22Rv1 (cell line): ENCODE data around the gene LITAF.
A peak's percentile ranks its signal among the peaks of the same experiment; 100 is the strongest.
"Not testable (repeated sequence)": the region's sequence is repeated elsewhere in the genome, so short reads cannot be mapped to it uniquely, and the experiment has no call there.

Experiments
- H3K27ac ChIP-seq: fragments of 450-650 bp; 2 replicates; pipeline ENCODE4 v1.5.1; 2017
- ZFX ChIP-seq: fragments of 450-650 bp; IDR thresholded peaks from 2 replicates; pipeline ENCODE4 v1.6.1; 2017; ENCODE audit warnings: antibody characterized with exemption, borderline replicate concordance
- TF ChIP-seq, protein P1 (sequence below): fragments of 450-650 bp; IDR thresholded peaks from 2 replicates; pipeline ENCODE4 v1.5.1; 2017; ENCODE audit warnings: mild to moderate bottlenecking

LITAF gene

DNA sequence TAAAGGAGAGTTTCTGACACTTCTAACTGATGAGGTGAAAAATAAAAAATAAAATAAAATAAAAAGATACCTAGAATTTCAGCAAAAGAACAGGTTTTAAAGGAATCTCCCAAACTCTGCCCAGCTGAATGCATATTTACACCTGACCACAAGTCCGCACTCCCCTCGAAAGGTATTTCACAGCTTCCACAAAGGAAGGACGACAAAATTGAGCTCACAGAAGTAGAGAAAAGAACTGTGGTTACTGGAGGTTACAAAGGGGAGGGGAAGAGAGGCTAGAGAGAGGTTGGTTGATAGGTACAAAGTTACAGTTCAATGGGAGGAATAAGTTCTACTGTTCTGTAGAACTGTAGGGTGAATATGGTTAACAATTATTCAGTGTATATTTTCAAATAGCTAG lies 5.0 kb downstream of the LITAF start:
- TF ChIP-seq, protein P1, sequence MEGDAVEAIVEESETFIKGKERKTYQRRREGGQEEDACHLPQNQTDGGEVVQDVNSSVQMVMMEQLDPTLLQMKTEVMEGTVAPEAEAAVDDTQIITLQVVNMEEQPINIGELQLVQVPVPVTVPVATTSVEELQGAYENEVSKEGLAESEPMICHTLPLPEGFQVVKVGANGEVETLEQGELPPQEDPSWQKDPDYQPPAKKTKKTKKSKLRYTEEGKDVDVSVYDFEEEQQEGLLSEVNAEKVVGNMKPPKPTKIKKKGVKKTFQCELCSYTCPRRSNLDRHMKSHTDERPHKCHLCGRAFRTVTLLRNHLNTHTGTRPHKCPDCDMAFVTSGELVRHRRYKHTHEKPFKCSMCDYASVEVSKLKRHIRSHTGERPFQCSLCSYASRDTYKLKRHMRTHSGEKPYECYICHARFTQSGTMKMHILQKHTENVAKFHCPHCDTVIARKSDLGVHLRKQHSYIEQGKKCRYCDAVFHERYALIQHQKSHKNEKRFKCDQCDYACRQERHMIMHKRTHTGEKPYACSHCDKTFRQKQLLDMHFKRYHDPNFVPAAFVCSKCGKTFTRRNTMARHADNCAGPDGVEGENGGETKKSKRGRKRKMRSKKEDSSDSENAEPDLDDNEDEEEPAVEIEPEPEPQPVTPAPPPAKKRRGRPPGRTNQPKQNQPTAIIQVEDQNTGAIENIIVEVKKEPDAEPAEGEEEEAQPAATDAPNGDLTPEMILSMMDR, result no peak
- TF ChIP-seq ZFX, result no peak
- no peak overlapping the region for H3K27ac ChIP-seq

GRCh38 chr16:11580451-11581086 lies 6.2 kb downstream of the LITAF start:
- H3K27ac ChIP-seq, result no peak overlapping the region
- no peak for TF ChIP-seq ZFX
- TF ChIP-seq, protein P1, result no peak

DNA sequence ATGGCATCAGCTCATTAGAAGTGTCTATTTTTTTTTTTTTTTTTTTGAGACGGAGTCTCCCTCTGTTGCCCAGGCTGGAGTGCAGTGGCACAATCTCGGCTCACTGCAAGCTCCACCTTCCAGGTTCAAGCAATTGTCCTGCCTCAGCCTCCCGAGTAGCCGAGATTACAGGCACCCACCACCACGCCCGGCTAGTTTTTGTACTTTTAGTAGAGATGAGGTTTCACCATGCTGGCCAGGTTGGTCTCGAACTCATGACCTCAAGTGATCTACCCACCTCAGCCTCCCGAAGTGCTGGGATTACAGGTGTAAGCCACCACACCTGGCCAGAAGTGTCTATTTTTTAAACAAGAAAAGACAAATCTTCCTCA lies 9.4 kb downstream of the LITAF start:
- not testable (repeated sequence) for H3K27ac ChIP-seq

DNA sequence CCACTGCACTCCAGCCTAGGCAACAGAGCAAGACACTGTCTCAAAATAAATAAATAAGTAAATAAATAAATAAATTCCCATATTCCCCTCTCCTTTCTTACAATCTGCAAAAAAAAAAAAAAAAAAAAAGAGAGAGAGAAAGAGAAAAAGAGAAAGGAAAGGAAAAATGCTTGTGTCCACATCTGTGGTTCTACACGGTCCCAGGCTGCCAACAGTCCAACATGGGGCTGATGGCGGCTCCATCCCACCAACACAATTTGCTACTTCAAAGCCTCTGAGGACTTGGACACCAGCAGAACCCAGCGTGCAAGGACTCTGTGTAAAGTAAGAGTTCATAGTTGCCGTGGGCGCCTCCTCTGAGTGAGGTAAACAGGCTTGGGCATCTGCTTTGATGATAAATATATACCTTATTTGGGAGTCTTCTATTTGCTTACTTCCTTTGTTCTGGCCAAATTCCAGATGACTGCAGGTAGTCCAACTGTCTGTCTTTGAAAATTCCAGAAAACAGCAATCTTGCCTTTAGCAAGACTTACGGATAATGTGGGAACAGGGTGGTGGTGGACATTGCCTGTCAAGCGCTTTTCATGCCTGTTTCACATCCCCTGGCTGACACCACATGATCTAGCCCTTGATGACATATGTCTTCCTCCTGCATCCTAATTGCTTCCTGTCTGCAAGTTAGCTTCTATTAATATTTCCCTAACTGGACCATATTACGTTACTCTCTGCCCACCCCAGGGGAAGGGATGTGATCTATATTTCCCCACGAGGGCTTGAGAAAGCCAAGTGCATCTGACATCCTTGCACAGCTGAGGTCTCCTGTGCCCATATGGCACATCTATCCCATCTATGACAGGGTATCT lies 10.1 kb downstream of the LITAF start:
- H3K27ac ChIP-seq, result peak overlapping the region; percentile 37; the same call in 1 of the 2 replicates
- no peak for TF ChIP-seq ZFX
- TF ChIP-seq, protein P1, result no peak

DNA sequence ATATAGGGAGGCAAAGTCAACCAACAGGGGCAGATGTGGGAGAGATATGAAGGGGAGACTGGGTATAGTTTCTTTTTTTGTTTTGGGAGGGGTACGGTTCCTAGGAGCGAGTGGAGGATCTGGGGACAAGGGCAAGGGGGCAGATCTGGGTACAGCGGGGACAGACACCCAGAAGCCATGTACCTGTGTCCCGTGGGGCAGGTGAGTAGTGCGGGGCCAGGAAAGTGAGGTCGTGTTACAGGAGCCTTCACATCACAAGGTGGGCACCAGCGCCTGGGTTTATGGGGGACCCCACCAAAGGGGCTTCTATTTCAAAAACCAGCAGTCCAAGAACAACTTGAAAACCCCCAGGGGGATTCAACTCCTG lies 11.5 kb downstream of the LITAF start:
- TF ChIP-seq, protein P1, result no peak
- no peak for TF ChIP-seq ZFX
- H3K27ac ChIP-seq, result no peak overlapping the region

- TF ChIP-seq ZFX, result no peak
- TF ChIP-seq, protein P1, result no peak
- no peak overlapping the region for H3K27ac ChIP-seq
Observed at GRCh38 chr16:11572301-11572995, 14.3 kb downstream of the LITAF start.

GRCh38 chr16:11571549-11571948 lies 15.2 kb downstream of the LITAF start:
- H3K27ac ChIP-seq, result no peak overlapping the region
- TF ChIP-seq ZFX, result no peak
- TF ChIP-seq, protein P1, result no peak
